ENCODE measurements around the gene RANBP9. TPM values are rescaled to one million over a fixed set of nuclear protein-coding genes. Genes with fewer than 3 reads are reported as not detected.

The RANBP9 gene
- total RNA-seq (10 to 100 TPM; 44.9 to 59.4 (median 46.8) TPM), total RNA-seq (78.6 to 195 (median 102) reads per million in 29 experiments)
- 46.0 TPM for total RNA-seq (2013)

GRCh38 chr6:13711733-13712598 is at the start of gene RANBP9:
Gene RANBP9 (minus strand): TSS chr6:13711835. CDS start chr6:13711505, 330 bp downstream.
- Mint-ChIP-seq H3K4me3 (peak within 1 kb of the TSS; percentile 87 to 95 (median 94)), H3K27ac (peak within 1 kb of the TSS; percentile 92 to 96), H3K27me3 (no peaks in the 10 kb centered on the region), H3K9me3 (no peaks in the 10 kb centered on the region), H3K4me1 (peaks cover 48 to 58% (median 55%) of the 10 kb centered on the region in 3 donors), H3K36me3 (peaks cover 3% of the 10 kb centered on the region)
- DNase-seq (peak; percentile 78 to 94 (median 85)), ATAC-seq (replicated peaks in 1 of 4) (peak; percentile 85 to 91 (median 87))
- Histone ChIP-seq H3K27ac (ENCODE audit: low read length) (peak within 1 kb of the TSS; percentile 92), H3K27me3 (replicated peaks in 1 of 2; ENCODE audit: control insufficient read depth in 2 of 2, extremely low read depth in 1 of 2, insufficient read depth in 2 of 2, low read length in 1 of 2) (no peaks in the 10 kb centered on the region), H3K4me1 (ENCODE audit: control insufficient read depth in 1 of 2, extremely low read depth in 1 of 2, insufficient read depth in 2 of 2, low read length in 2 of 2) (peaks cover 20 to 21% of the 10 kb centered on the region in 2 experiments), H3K36me3 (ENCODE audit: control insufficient read depth in 2 of 2, extremely low read depth in 1 of 2, insufficient read depth in 1 of 2, low read length in 1 of 2) (no peaks in the 10 kb centered on the region), H3K4me3 (ENCODE audit: control insufficient read depth in 1 of 2, extremely low read depth in 1 of 2, low read length in 1 of 2) (peak within 1 kb of the TSS; percentile 86), H3K9me3 (no peaks in the 10 kb centered on the region)
- ChIA-PET CTCF (interaction anchor here in 1 of 2 donors (0.6 to 3.4 kb wide), 4 partner anchors 17 to 137 kb away, joined by 4 to 15 read pairs (median 9); partner anchors contain the start of genes NOL7 and SIRT5), POLR2A (interaction anchor here in 1 of 2 donors (0.6 to 1.6 kb wide), 2 partner anchors 83 to 103 kb away, joined by 3 to 4 read pairs; partner anchors contain the start of gene MCUR1)
- WGBS (ENCODE audit: insufficient coverage), result under 1% methylated on average over 98 of the region's 102 CpGs

DNA sequence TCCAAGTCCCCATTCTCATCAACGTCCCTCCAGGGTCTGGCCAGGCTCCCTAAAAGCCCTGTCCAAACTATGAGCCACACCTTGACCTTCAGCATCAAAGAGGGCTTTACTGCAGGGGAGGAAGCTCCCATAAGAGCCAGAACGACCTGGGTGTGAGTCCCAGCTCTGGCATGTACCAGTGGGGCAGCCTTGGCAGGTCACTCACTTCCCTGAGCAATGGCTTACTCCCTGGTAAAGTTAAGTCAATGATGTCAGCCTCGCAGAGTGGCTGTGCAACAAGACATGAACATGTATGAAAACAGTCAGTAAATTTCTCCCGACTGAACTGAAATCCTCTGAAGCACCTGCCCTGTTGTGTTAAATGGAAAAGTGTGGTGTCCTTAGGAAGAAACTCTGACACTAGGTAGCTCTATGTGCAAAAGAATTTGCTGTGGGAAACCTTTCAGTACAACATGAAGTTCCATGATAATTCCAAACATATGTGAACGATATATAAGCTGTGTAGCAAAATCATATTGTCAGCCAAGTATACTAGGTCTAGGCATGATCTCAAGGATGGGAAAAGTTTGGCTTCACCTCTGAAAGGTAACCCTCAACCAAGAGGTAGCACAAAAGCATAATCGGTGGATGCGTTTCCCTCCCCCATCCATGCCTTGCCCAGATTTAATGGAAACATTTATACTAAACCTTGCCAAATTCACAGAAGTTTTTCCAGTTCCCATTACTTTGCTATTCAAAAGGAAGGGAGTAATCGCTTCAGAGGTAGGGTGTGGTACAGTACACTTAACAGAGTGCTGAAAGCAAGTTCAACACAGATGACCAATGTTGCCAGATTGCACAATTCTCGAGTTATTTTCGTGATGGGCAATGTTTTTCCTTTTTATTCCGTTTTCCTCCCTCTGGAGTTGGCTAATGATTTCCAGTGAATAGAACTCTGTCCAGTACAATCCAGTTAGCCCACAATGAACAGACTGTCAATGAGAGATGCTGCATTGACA is 49.0 kb upstream of the RANBP9 start:
- no peak overlapping the region for H3K27ac Mint-ChIP-seq
- no peak for ATAC-seq (replicated peaks in 1 of 4)
- Histone ChIP-seq H3K4me1 (ENCODE audit: control insufficient read depth in 1 of 2, extremely low read depth in 1 of 2, insufficient read depth in 2 of 2, low read length in 2 of 2) (peaks cover 13 to 16% of the 10 kb centered on the region in 2 experiments), H3K27ac (ENCODE audit: low read length) (no peak overlapping the region), H3K4me3 (ENCODE audit: control insufficient read depth in 1 of 2, extremely low read depth in 1 of 2, low read length in 1 of 2) (no peak overlapping the region), H3K27me3 (replicated peaks in 1 of 2; ENCODE audit: control insufficient read depth in 2 of 2, extremely low read depth in 1 of 2, insufficient read depth in 2 of 2, low read length in 1 of 2) (no peaks in the 10 kb centered on the region), H3K9me3 (no peaks in the 10 kb centered on the region), H3K36me3 (ENCODE audit: control insufficient read depth in 2 of 2, extremely low read depth in 1 of 2, insufficient read depth in 1 of 2, low read length in 1 of 2) (no peaks in the 10 kb centered on the region)
- no peaks in the 10 kb centered on the region for H3K9me3 Mint-ChIP-seq
- 93% methylated on average over 8 of the region's 11 CpGs for WGBS (ENCODE audit: insufficient coverage)
- no peaks in the 10 kb centered on the region for H3K36me3 Mint-ChIP-seq
- no peaks in the 10 kb centered on the region for H3K27me3 Mint-ChIP-seq
- CTCF ChIA-PET, result no interaction called here
- POLR2A ChIA-PET, result no interaction called here
- no peak overlapping the region for H3K4me3 Mint-ChIP-seq
- peaks cover 15 to 34% (median 24%) of the 10 kb centered on the region in 3 donors for H3K4me1 Mint-ChIP-seq
- no peak for DNase-seq

- Mint-ChIP-seq H3K4me1 (peaks cover 15 to 33% (median 24%) of the 10 kb centered on the region in 3 donors), H3K27ac (peak overlapping the region in 1 of 2 donors; percentile 30), H3K9me3 (no peaks in the 10 kb centered on the region), H3K27me3 (no peaks in the 10 kb centered on the region), H3K4me3 (peak overlapping the region in 1 of 3 donors; percentile 2), H3K36me3 (no peaks in the 10 kb centered on the region)
- no peak overlapping the region for H3K27ac ChIP-seq (ENCODE audit: low read length)
- H3K27me3 ChIP-seq (replicated peaks in 1 of 2; ENCODE audit: control insufficient read depth in 2 of 2, extremely low read depth in 1 of 2, insufficient read depth in 2 of 2, low read length in 1 of 2), result no peaks in the 10 kb centered on the region
- H3K36me3 ChIP-seq (ENCODE audit: control insufficient read depth in 2 of 2, extremely low read depth in 1 of 2, insufficient read depth in 1 of 2, low read length in 1 of 2), result no peaks in the 10 kb centered on the region
- ChIA-PET POLR2A (no interaction called here), CTCF (no interaction called here)
- DNase-seq, result no peak
- WGBS (ENCODE audit: insufficient coverage), result 100% methylated on average over 4 of the region's 6 CpGs
- no peak overlapping the region for H3K4me3 ChIP-seq (ENCODE audit: control insufficient read depth in 1 of 2, extremely low read depth in 1 of 2, low read length in 1 of 2)
- ATAC-seq (replicated peaks in 1 of 4), result no peak
- no peaks in the 10 kb centered on the region for H3K9me3 ChIP-seq
- peaks cover 13 to 14% of the 10 kb centered on the region in 2 experiments for H3K4me1 ChIP-seq (ENCODE audit: control insufficient read depth in 1 of 2, extremely low read depth in 1 of 2, insufficient read depth in 2 of 2, low read length in 2 of 2)
These were observed 47.4 kb upstream of the RANBP9 start for GRCh38 chr6:13759025-13759424.

DNA sequence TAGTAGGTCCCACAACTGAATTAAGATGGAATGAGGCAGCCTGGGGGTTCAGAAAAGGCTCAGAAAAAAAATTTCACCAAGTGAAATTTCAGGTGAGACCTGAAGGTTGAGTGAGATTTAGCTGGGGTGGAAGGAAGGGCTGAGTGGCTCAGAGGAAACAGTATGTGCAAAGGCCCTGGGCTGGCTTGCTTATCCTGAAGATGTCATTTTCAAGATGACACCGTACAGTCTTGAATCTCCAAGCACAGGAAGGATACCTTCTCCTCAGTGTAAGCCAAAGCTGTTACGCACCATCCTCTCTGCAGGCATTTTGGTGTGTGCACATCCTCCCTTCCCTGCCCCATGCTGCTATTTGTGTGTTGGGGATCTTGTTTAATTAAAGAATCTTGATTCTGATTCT is 43.0 kb upstream of the RANBP9 start:
- Mint-ChIP-seq H3K27ac (no peak overlapping the region), H3K4me1 (peaks cover 0 to 11% (median 3%) of the 10 kb centered on the region in 3 donors), H3K36me3 (no peaks in the 10 kb centered on the region), H3K27me3 (no peaks in the 10 kb centered on the region), H3K9me3 (no peaks in the 10 kb centered on the region), H3K4me3 (no peak overlapping the region)
- POLR2A ChIA-PET, result no interaction called here
- H3K9me3 ChIP-seq, result no peaks in the 10 kb centered on the region
- H3K4me3 ChIP-seq (ENCODE audit: control insufficient read depth in 1 of 2, extremely low read depth in 1 of 2, low read length in 1 of 2), result no peak overlapping the region
- DNase-seq (no peak), ATAC-seq (replicated peaks in 1 of 4) (no peak)
- H3K27me3 ChIP-seq (replicated peaks in 1 of 2; ENCODE audit: control insufficient read depth in 2 of 2, extremely low read depth in 1 of 2, insufficient read depth in 2 of 2, low read length in 1 of 2), result no peaks in the 10 kb centered on the region
- CTCF ChIA-PET, result no interaction called here
- 100% methylated on average over 1 of the region's 2 CpGs for WGBS (ENCODE audit: insufficient coverage)
- H3K27ac ChIP-seq (ENCODE audit: low read length), result no peak overlapping the region
- H3K4me1 ChIP-seq (ENCODE audit: control insufficient read depth in 1 of 2, extremely low read depth in 1 of 2, insufficient read depth in 2 of 2, low read length in 2 of 2), result no peaks in the 10 kb centered on the region
- no peaks in the 10 kb centered on the region for H3K36me3 ChIP-seq (ENCODE audit: control insufficient read depth in 2 of 2, extremely low read depth in 1 of 2, insufficient read depth in 1 of 2, low read length in 1 of 2)

- Mint-ChIP-seq H3K9me3 (peaks cover 0 to 7% (median 0%) of the 10 kb centered on the region in 3 donors), H3K4me3 (no peak overlapping the region), H3K4me1 (peaks cover 0 to 16% (median 10%) of the 10 kb centered on the region in 3 donors), H3K27ac (no peak overlapping the region), H3K27me3 (no peaks in the 10 kb centered on the region), H3K36me3 (no peaks in the 10 kb centered on the region)
- CTCF ChIA-PET, result interaction anchor here in 1 of 2 donors (0.6 kb wide), 1 partner anchor 9 kb away, joined by 4 read pairs; no protein-coding TSS in a partner anchor
- H3K36me3 ChIP-seq (ENCODE audit: control insufficient read depth in 2 of 2, extremely low read depth in 1 of 2, insufficient read depth in 1 of 2, low read length in 1 of 2), result no peaks in the 10 kb centered on the region
- no peak overlapping the region for H3K27ac ChIP-seq (ENCODE audit: low read length)
- H3K9me3 ChIP-seq, result no peaks in the 10 kb centered on the region
- no peak for DNase-seq
- H3K4me3 ChIP-seq (ENCODE audit: control insufficient read depth in 1 of 2, extremely low read depth in 1 of 2, low read length in 1 of 2), result no peak overlapping the region
- no peak for ATAC-seq (replicated peaks in 1 of 4)
- POLR2A ChIA-PET, result no interaction called here
- H3K27me3 ChIP-seq (replicated peaks in 1 of 2; ENCODE audit: control insufficient read depth in 2 of 2, extremely low read depth in 1 of 2, insufficient read depth in 2 of 2, low read length in 1 of 2), result no peaks in the 10 kb centered on the region
- 100% methylated on average over 4 of the region's 7 CpGs for WGBS (ENCODE audit: insufficient coverage)
- peaks cover 0 to 14% of the 10 kb centered on the region in 2 experiments for H3K4me1 ChIP-seq (ENCODE audit: control insufficient read depth in 1 of 2, extremely low read depth in 1 of 2, insufficient read depth in 2 of 2, low read length in 2 of 2)
These were observed 32.1 kb upstream of the RANBP9 start for GRCh38 chr6:13743736-13744127.

All from T-cell (primary cell).